Astrocyte of the spinal cord (primary cell): ENCODE data around the gene SCFD2.

Experiments
- DNase-seq: peaks from one replicate; pipeline ENCODE4 v3.0.0; 2011; ENCODE audit warnings: low read depth, low spot score
- H3K4me3 ChIP-seq: 2 replicates; pipeline ENCODE4 v1.5.1; 2011; ENCODE audit warnings: low read depth, mild to moderate bottlenecking, low read length, moderate library complexity
- CTCF ChIP-seq: IDR thresholded peaks from 2 replicates; pipeline ENCODE4 v1.5.1; 2012; ENCODE audit warnings: low read depth, mild to moderate bottlenecking, low read length, inconsistent platforms
- in situ Hi-C: cut with HindIII; loops from 2 replicates; pipeline ENCODE4 v1.10.0; 2017; ENCODE audit warnings: low sequenced_read_pairs

The SCFD2 gene

GRCh38 chr4:52957220-52957686 is 408.6 kb downstream of the SCFD2 start:
- no peak for TF ChIP-seq CTCF
- DNase-seq = peak; percentile 41
- in situ Hi-C loops = no loop called here
- no peak overlapping the region for H3K4me3 ChIP-seq

GRCh38 chr4:52956691-52957090 is 409.2 kb downstream of the SCFD2 start:
- no peak for TF ChIP-seq CTCF
- H3K4me3 ChIP-seq = no peak overlapping the region
- in situ Hi-C loops = no loop called here
- peak; percentile 10 for DNase-seq

- no peak for TF ChIP-seq CTCF
- in situ Hi-C loops = no loop called here
- DNase-seq = no peak
- H3K4me3 ChIP-seq = no peak overlapping the region
Observed at GRCh38 chr4:52954560-52955170, 411.2 kb downstream of the SCFD2 start.

- in situ Hi-C loops = no loop called here
- DNase-seq = no peak
- no peak for TF ChIP-seq CTCF
- no peak overlapping the region for H3K4me3 ChIP-seq
Observed at GRCh38 chr4:52952540-52952939, 413.3 kb downstream of the SCFD2 start.

- no peak overlapping the region for H3K4me3 ChIP-seq
- no peak for TF ChIP-seq CTCF
- DNase-seq = peak; percentile 8
- in situ Hi-C loops = no loop called here
Observed at GRCh38 chr4:52951016-52951415, 414.8 kb downstream of the SCFD2 start.

GRCh38 chr4:52950226-52950625 is 415.6 kb downstream of the SCFD2 start:
- H3K4me3 ChIP-seq = no peak overlapping the region
- in situ Hi-C loops = no loop called here
- no peak for TF ChIP-seq CTCF
- DNase-seq = no peak
